Tibial nerve (tissue), 4 donors: ENCODE results near the gene MAGI2. TPM values are rescaled to one million over a fixed set of nuclear protein-coding genes. Genes with fewer than 3 reads are reported as not detected.

Experiments used
- DNase-seq, 2 donors: peaks; one replicate each; pipeline ENCODE4 v3.0.0-alpha.2; 2019; ENCODE audit warnings: low spot score in 2 of 2
- H3K27ac ChIP-seq, 4 donors: fragments of 200-600 bp; sonication (generic) in 3 of 4; one replicate each; pipeline ENCODE4 v1.5.1; 2017 to 2019; ENCODE audit warnings: mild to moderate bottlenecking in 1 of 4
- H3K27me3 ChIP-seq, 2 donors: fragments of 200-600 bp; sonication (generic) in 1 of 2; one replicate each; pipeline versions ENCODE4 v1.5.1 to v1.6.0; 2017 to 2019
- H3K36me3 ChIP-seq, 3 donors: fragments of 200-600 bp; sonication (generic); one replicate each; pipeline ENCODE4 v1.5.1; 2018 to 2019
- H3K4me1 ChIP-seq, 4 donors: fragments of 200-600 bp; sonication (generic) in 3 of 4; one replicate each; pipeline ENCODE4 v1.5.1; 2017 to 2019
- H3K4me3 ChIP-seq, 4 donors: fragments of 200-600 bp; sonication (generic) in 3 of 4; one replicate each; pipeline ENCODE4 v1.5.1; 2017 to 2019; ENCODE audit warnings: mild to moderate bottlenecking in 1 of 4, moderate library complexity in 1 of 4
- H3K9me3 ChIP-seq, 4 donors: fragments of 200-600 bp; sonication (generic) in 3 of 4; one replicate each; pipeline ENCODE4 v1.5.1; 2017 to 2019
- CTCF ChIP-seq, 5 experiments: fragments of 200-600 bp in 3 of 5; fragments of 450-650 bp in 2 of 5; sonication (generic) in 3 of 5; IDR thresholded peaks; one replicate each; pipeline ENCODE4 v1.5.1; 2016 to 2019; ENCODE audit warnings: antibody characterized with exemption in 5 of 5, mild to moderate bottlenecking in 3 of 5, moderate library complexity in 2 of 5
- EP300 ChIP-seq, 2 donors: sonication (generic); formaldehyde crosslinking; IDR thresholded peaks; one replicate each; pipeline ENCODE4 v1.6.1; 2017; ENCODE audit warnings: antibody characterized with exemption in 2 of 2, mild to moderate bottlenecking in 1 of 2
- POLR2A ChIP-seq, 2 donors: fragments of 450-650 bp; IDR thresholded peaks; one replicate each; pipeline ENCODE4 v1.6.1; 2017; ENCODE audit warnings: antibody characterized with exemption in 2 of 2, mild to moderate bottlenecking in 2 of 2, moderate library complexity in 2 of 2
- WGBS, 2 donors: methylation state at CpG; one replicate each; pipeline ENCODE4 v1.1.5; 2018; 5-methylcytosine and 5-hydroxymethylcytosine counted together
- total RNA-seq, 4 donors: library from RNA; depleted of rRNA; stranded (reverse); fragments of >200 nt; gene quantifications; one replicate each; pipeline ENCODE4 v1.1.0, GENCODE V29; 2016

Gene MAGI2
- total RNA-seq, 4 donors from 2014 or later: 33.6 to 58.2 (median 55.6) TPM

GRCh38 chr7:78842068-78842467, 611.4 kb downstream of the MAGI2 start:
- Histone ChIP-seq H3K4me3 (no peak overlapping the region), H3K27me3 (no peaks in the 10 kb centered on the region), H3K4me1 (no peaks in the 10 kb centered on the region), H3K36me3 (no peaks in the 10 kb centered on the region), H3K9me3 (no peaks in the 10 kb centered on the region), H3K27ac (no peak overlapping the region)
- WGBS, 2 donors: 30 to 41% methylated on average over 2 of the region's 2 CpGs
- TF ChIP-seq EP300 (IDR thresholded peaks at IDR 0.05) (no peak), CTCF (IDR thresholded peaks at IDR 0.05) (no peak), POLR2A (IDR thresholded peaks at IDR 0.05) (no peak)
- no peak for DNase-seq

GRCh38 chr7:78835897-78836296, 617.6 kb downstream of the MAGI2 start:
- peaks cover 0 to 14% (median 0%) of the 10 kb centered on the region in 4 donors for H3K9me3 ChIP-seq
- no peaks in the 10 kb centered on the region for H3K4me1 ChIP-seq
- H3K4me3 ChIP-seq: no peak overlapping the region
- no peaks in the 10 kb centered on the region for H3K27me3 ChIP-seq
- TF ChIP-seq POLR2A (IDR thresholded peaks at IDR 0.05) (no peak), CTCF (IDR thresholded peaks at IDR 0.05) (no peak), EP300 (IDR thresholded peaks at IDR 0.05) (no peak)
- DNase-seq: no peak
- H3K36me3 ChIP-seq: no peaks in the 10 kb centered on the region
- WGBS, 2 donors: 81 to 83% methylated on average over 5 of the region's 5 CpGs
- H3K27ac ChIP-seq: no peak overlapping the region

DNA sequence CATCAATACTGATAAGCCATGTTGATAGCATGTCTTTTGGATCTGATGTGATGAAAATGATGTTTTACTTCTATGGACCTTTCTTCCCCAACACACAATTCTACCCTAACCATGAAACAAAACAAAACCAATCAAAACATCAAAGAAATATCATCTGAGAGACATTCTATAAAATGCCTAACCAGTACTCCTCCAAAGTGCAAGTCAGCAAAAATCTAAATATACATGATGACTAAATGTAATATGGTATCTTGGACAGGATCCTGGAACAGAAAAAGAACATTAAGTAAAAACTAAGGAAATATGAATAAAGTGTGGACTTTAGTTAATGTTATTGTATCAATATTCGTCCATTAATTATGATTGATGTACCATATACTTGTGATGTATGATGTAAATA, 625.1 kb downstream of the MAGI2 start:
- no peak overlapping the region for H3K4me3 ChIP-seq
- no peak overlapping the region for H3K27ac ChIP-seq
- peaks cover 0 to 6% (median 0%) of the 10 kb centered on the region in 4 donors for H3K9me3 ChIP-seq
- H3K36me3 ChIP-seq: no peaks in the 10 kb centered on the region
- no peaks in the 10 kb centered on the region for H3K4me1 ChIP-seq
- DNase-seq: no peak
- 92% methylated on average over 1 of the region's 1 CpG for WGBS, 2 donors
- no peaks in the 10 kb centered on the region for H3K27me3 ChIP-seq
- TF ChIP-seq CTCF (IDR thresholded peaks at IDR 0.05) (no peak), POLR2A (IDR thresholded peaks at IDR 0.05) (no peak), EP300 (IDR thresholded peaks at IDR 0.05) (no peak)

GRCh38 chr7:78803501-78804127, 649.9 kb downstream of the MAGI2 start:
- Histone ChIP-seq H3K36me3 (no peaks in the 10 kb centered on the region), H3K4me3 (no peak overlapping the region), H3K9me3 (peaks cover 0 to 12% (median 0%) of the 10 kb centered on the region in 4 donors), H3K27me3 (no peaks in the 10 kb centered on the region), H3K27ac (no peak overlapping the region), H3K4me1 (no peaks in the 10 kb centered on the region)
- TF ChIP-seq POLR2A (IDR thresholded peaks at IDR 0.05): no peak
- no peak for TF ChIP-seq CTCF (IDR thresholded peaks at IDR 0.05)
- TF ChIP-seq EP300 (IDR thresholded peaks at IDR 0.05): no peak
- DNase-seq: no peak
- 82 to 84% methylated on average over 4 of the region's 4 CpGs for WGBS, 2 donors

GRCh38 chr7:78794101-78794500, 659.4 kb downstream of the MAGI2 start:
- no peak overlapping the region for H3K27ac ChIP-seq
- TF ChIP-seq EP300 (IDR thresholded peaks at IDR 0.05) (no peak), CTCF (IDR thresholded peaks at IDR 0.05) (no peak), POLR2A (IDR thresholded peaks at IDR 0.05) (no peak)
- DNase-seq: no peak
- H3K27me3 ChIP-seq: no peaks in the 10 kb centered on the region
- H3K9me3 ChIP-seq: peaks cover 0 to 16% (median 6%) of the 10 kb centered on the region in 4 donors
- 46 to 50% methylated on average over 2 of the region's 2 CpGs for WGBS, 2 donors
- no peak overlapping the region for H3K4me3 ChIP-seq
- no peaks in the 10 kb centered on the region for H3K36me3 ChIP-seq
- no peaks in the 10 kb centered on the region for H3K4me1 ChIP-seq
